A673 (cell line): ENCODE measurements around the gene CTXND2. TPM values are rescaled to one million over a fixed set of nuclear protein-coding genes. Genes with fewer than 3 reads are reported as not detected.
"Not testable (repeated sequence)": the region's sequence is repeated elsewhere in the genome, so short reads cannot be mapped to it uniquely, and the experiment has no call there.

Experiments used
- BruUV-seq: library from RNA; stranded (reverse); fragments of 400-500 nt; replicated peaks from 2 replicates; lab custom pipeline; 2021; lab: Mats Ljungman, UMichigan
- CTCF ChIA-PET: fragments of 300-600 bp; sonication (Branson Sonifier 250); formaldehyde crosslinking; loops from one replicate; lab custom pipeline; 2022; ENCODE audit warnings: antibody characterized with exemption; lab: Charles Lee
- POLR2A ChIA-PET: fragments of 300-600 bp; sonication (Branson Sonifier 250); formaldehyde crosslinking; loops from one replicate; lab custom pipeline; 2022; ENCODE audit warnings: antibody characterized with exemption; ENCODE audit not compliant: low non-redundant PET; lab: Charles Lee
- DNase-seq: peaks from one replicate; pipeline ENCODE4 v3.0.0-alpha.2; 2015; ENCODE audit warnings: low spot score
- H3K27ac ChIP-seq: fragments of 200-600 bp; sonication (generic); 2 replicates; pipeline ENCODE4 v1.5.1; 2016; ENCODE audit warnings: mixed run types, low read depth, mild to moderate bottlenecking, mixed read lengths, antibody characterized with exemption, low read length; ENCODE audit not compliant: poor library complexity, severe bottlenecking
- H3K27me3 ChIP-seq: fragments of 200-600 bp; sonication (generic); replicated peaks from 2 replicates; pipeline ENCODE4 v1.6.1; 2017; ENCODE audit warnings: mixed run types, low read depth, mild to moderate bottlenecking, mixed read lengths, antibody characterized with exemption, low read length; ENCODE audit not compliant: insufficient read depth, poor library complexity
- H3K36me3 ChIP-seq: fragments of 200-600 bp; sonication (generic); 2 replicates; pipeline ENCODE4 v1.6.1; 2016; ENCODE audit warnings: mixed run types, mild to moderate bottlenecking, mixed read lengths, antibody characterized with exemption, low read length; ENCODE audit not compliant: insufficient read depth, poor library complexity, severe bottlenecking
- H3K4me1 ChIP-seq: fragments of 200-600 bp; sonication (generic); 2 replicates; pipeline ENCODE4 v1.6.1; 2017; ENCODE audit warnings: mixed run types, mild to moderate bottlenecking, mixed read lengths, antibody characterized with exemption, low read length; ENCODE audit not compliant: insufficient read depth, poor library complexity, severe bottlenecking
- H3K4me3 ChIP-seq: fragments of 200-600 bp; sonication (generic); 2 replicates; pipeline ENCODE4 v1.5.1; 2016; ENCODE audit warnings: low read depth, mixed run types, mild to moderate bottlenecking, mixed read lengths, low read length; ENCODE audit not compliant: poor library complexity, severe bottlenecking
- H3K9me3 ChIP-seq: fragments of 200-600 bp; sonication (generic); 2 replicates; pipeline ENCODE4 v1.6.1; 2016; ENCODE audit warnings: mixed run types, low read depth, mild to moderate bottlenecking, mixed read lengths, antibody characterized with exemption, low read length; ENCODE audit not compliant: poor library complexity, severe bottlenecking
- EZH2 ChIP-seq: fragments of 200-600 bp; sonication (generic); IDR thresholded peaks from 2 replicates; pipeline ENCODE4 v1.6.1; 2017; ENCODE audit warnings: borderline replicate concordance, low read depth, mild to moderate bottlenecking, mixed read lengths, antibody characterized with exemption, low read length; ENCODE audit not compliant: poor library complexity, severe bottlenecking
- intact Hi-C: fragments of 100-400 bp; cut with micrococcal nuclease; formaldehyde crosslinking; loops from one replicate; pipeline ENCODE4 v1.10.0; 2022; ENCODE audit not compliant: unreplicated experiment
- total RNA-seq: library from RNA; stranded (reverse); gene quantifications from 2 replicates; pipeline ENCODE4 v1.2.3, GENCODE V29; 2021
- TF ChIP-seq, protein P1 (sequence below): fragments of 300-800, 200-600 bp; sonication (generic); conservative IDR thresholded peaks from 2 replicates; pipeline ENCODE4 v1.5.1; 2017; ENCODE audit warnings: low read depth, mild to moderate bottlenecking, antibody characterized with exemption, low read length, moderate library complexity, mixed read lengths

The CTXND2 gene
- total RNA-seq, 1 experiment from 2014 or later: not detected

DNA sequence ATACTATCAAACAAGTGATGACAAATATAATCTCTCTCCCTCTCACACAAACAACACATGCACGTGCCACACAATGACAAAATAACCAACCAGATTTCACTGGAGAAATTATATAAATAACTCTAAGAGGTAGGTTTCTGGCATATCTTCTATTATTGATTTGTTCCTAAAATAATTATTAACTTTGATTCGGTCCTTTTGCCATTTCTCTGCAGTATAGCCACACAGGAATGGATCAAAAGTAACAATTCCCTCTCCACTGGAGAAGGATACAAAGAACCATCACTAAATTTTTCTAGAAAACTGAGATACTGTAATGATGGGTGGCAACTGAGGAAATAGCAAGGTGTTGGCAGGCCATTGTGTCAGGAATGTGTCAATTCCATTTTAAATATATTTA, 44.0 kb upstream of the CTXND2 start:
- intact Hi-C loops: no loop called here
- Histone ChIP-seq H3K4me1 (no peaks in the 10 kb centered on the region), H3K27me3 (no peaks in the 10 kb centered on the region), H3K36me3 (peaks cover 15% of the 10 kb centered on the region), H3K9me3 (no peaks in the 10 kb centered on the region), H3K4me3 (no peak overlapping the region), H3K27ac (no peak overlapping the region)
- ChIA-PET POLR2A (no interaction called here), CTCF (no interaction called here)
- TF ChIP-seq EZH2: no peak
- TF ChIP-seq, protein P1, sequence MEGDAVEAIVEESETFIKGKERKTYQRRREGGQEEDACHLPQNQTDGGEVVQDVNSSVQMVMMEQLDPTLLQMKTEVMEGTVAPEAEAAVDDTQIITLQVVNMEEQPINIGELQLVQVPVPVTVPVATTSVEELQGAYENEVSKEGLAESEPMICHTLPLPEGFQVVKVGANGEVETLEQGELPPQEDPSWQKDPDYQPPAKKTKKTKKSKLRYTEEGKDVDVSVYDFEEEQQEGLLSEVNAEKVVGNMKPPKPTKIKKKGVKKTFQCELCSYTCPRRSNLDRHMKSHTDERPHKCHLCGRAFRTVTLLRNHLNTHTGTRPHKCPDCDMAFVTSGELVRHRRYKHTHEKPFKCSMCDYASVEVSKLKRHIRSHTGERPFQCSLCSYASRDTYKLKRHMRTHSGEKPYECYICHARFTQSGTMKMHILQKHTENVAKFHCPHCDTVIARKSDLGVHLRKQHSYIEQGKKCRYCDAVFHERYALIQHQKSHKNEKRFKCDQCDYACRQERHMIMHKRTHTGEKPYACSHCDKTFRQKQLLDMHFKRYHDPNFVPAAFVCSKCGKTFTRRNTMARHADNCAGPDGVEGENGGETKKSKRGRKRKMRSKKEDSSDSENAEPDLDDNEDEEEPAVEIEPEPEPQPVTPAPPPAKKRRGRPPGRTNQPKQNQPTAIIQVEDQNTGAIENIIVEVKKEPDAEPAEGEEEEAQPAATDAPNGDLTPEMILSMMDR: no peak
- no TSS peak for BruUV-seq
- no peak for DNase-seq

DNA sequence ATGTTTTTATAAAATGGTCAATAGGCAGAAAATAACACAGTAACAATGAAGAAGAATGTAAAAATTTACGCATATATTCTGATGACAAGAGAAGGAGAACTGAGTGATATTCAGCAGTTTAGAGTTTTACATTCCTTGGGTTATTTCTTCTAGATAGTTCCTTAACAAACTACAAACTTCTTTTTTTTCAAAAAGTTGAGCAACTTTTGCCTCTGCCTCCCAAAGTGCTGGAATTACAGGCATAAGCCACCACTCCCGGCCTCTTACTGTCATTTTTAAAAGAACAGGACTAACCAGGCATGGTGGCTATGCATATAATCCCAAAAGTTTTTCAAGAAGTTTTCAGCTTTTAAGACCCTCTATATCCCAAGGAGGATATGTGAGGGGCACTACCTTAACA, 43.5 kb upstream of the CTXND2 start:
- Histone ChIP-seq H3K36me3 (peaks cover 15% of the 10 kb centered on the region), H3K4me3 (no peak overlapping the region), H3K4me1 (no peaks in the 10 kb centered on the region), H3K27me3 (no peaks in the 10 kb centered on the region), H3K27ac (no peak overlapping the region), H3K9me3 (no peaks in the 10 kb centered on the region)
- CTCF ChIA-PET: no interaction called here
- POLR2A ChIA-PET: no interaction called here
- BruUV-seq: no TSS peak
- intact Hi-C loops: no loop called here
- TF ChIP-seq, protein P1: no peak
- TF ChIP-seq EZH2: no peak
- no peak for DNase-seq

DNA sequence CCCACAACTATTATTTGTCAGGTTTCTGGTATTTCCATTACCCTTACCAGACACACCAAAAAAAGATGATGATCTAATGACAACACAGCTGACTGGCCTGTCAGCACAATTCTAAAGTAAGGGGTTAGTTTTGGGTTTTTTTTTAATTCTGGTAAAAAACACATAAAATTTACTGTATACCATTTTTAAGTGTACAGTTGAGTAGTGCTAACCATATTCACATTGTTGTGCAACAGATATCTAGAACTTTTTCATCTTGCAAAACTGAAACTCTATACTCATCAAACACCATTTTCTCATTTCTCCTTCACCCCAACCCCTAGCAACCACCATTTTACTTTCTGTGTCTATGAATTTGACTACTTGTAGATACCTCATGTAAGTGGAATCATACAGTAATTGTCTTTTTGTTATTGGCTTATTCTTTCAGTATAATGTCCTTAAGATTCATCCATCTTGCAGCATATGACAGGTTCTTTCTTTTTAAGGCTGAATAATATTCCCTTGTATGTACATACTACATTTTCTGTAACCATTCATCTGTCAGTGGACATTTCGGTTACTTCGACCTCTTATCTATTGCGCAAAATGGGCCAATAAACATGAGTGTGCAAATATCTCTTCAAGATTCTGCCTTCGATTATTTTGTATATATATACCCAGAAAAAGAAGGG, 40.3 kb upstream of the CTXND2 start:
- no peak for DNase-seq
- H3K36me3 ChIP-seq: peaks cover 4% of the 10 kb centered on the region
- ChIA-PET POLR2A (no interaction called here), CTCF (no interaction called here)
- H3K27me3 ChIP-seq: no peaks in the 10 kb centered on the region
- no peaks in the 10 kb centered on the region for H3K4me1 ChIP-seq
- intact Hi-C loops: no loop called here
- no peaks in the 10 kb centered on the region for H3K9me3 ChIP-seq
- H3K27ac ChIP-seq: no peak overlapping the region
- no TSS peak for BruUV-seq
- no peak overlapping the region for H3K4me3 ChIP-seq
- TF ChIP-seq, protein P1: no peak
- TF ChIP-seq EZH2: no peak

DNA sequence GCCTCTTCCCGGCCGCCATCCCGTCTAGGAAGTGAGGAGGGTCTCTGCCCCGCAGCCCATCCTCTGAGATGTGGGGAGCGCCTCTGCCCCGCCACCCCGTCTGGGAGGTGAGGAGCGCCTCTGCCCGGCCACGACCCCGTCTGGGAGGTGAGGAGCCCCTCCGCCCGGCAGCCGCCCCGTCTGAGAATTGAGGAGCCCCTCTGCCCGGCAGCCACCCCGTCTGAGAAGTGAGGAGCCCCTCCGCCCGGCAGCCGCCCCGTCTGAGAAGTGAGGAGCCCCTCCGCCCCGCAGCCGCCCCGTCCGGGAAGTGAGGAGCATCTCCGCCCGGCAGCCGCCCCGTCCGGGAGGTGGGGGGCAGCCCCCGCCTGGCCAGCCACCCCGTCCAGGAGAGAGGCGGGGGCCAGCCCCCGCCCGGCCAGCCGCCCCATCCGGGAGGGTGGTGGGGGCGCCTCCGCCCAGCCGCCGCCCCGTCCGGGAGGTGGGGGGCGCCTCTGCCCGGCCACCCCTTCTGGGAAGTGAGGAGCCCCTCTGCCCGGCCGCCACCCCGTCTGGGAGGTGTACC, 36.1 kb upstream of the CTXND2 start:
- POLR2A ChIA-PET, CTCF ChIA-PET, H3K9me3 ChIP-seq, H3K4me1 ChIP-seq, DNase-seq, H3K4me3 ChIP-seq, H3K27ac ChIP-seq, H3K27me3 ChIP-seq, BruUV-seq, intact Hi-C loops: not testable (repeated sequence)
- H3K36me3 ChIP-seq: peaks cover 25% of the 10 kb centered on the region

DNA sequence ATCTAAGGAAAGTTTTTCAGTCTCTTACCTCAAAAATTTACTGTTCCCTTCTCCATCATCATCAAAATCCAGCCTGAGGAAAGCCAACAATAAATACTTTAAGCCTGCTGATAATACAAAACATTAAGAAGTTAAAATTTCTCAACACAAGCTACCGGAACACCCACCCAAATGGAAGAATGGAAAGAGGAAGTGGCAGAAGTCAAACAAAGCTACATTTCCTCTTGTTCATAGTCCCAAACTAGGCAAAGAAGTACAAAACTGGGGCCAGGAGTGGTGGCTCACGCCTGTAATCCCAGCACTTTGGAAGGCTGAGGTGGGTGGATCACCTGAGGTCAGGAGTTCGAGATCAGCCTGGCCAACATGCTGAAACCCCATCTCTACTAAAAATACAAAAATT, 34.2 kb upstream of the CTXND2 start:
- H3K27ac ChIP-seq, POLR2A ChIA-PET, BruUV-seq, H3K27me3 ChIP-seq, CTCF ChIA-PET, intact Hi-C loops, H3K4me1 ChIP-seq, H3K4me3 ChIP-seq, DNase-seq, H3K9me3 ChIP-seq: not testable (repeated sequence)
- peaks cover 27% of the 10 kb centered on the region for H3K36me3 ChIP-seq
